HK-2 (cell line): Measurements from ENCODE around the gene MORF4L2.
"Not testable (repeated sequence)": the region's sequence is repeated elsewhere in the genome, so short reads cannot be mapped to it uniquely, and the experiment has no call there.

ENCODE experiments used
- DNase-seq: peaks from one replicate; pipeline ENCODE4 v3.0.0-alpha.2; 2018; ENCODE audit not compliant: unreplicated experiment

The MORF4L2 gene

DNA sequence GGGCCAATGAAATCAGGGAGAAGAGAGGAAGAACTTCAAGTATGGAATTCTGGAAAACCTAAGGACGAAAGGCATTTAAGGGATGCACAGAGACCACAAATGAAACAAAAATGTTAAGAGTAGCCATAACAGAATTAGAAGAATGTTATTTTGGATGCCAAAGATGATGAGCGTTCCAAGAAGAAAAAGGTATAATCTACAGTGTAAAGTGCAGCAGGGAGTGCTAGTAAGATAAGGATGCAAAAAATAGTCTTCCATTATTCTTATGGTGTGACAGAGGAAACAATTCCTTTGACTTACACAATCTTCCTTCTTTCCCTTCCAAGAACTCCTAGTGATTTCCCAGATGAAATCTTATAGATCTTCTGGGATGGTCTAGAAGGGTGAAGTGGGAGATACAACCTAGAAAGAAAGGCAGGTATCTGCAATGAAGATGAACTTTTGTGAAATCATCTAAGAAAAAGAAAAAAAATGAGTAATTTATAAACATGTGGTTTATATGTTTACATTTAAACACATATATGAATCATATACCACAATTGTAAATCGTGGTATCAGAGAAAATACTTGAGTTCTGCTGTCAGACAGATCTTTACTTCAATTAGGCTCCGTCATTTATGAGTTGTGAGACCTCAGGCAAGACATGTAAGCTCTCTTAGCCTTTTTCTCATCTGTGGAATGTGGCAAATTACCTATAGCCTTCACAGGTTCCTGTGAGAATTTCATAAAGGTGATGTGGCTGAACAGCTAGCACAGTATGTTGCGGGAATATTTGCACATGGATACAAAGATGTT lies 8.1 kb downstream of the MORF4L2 start:
- no peak for DNase-seq

DNA sequence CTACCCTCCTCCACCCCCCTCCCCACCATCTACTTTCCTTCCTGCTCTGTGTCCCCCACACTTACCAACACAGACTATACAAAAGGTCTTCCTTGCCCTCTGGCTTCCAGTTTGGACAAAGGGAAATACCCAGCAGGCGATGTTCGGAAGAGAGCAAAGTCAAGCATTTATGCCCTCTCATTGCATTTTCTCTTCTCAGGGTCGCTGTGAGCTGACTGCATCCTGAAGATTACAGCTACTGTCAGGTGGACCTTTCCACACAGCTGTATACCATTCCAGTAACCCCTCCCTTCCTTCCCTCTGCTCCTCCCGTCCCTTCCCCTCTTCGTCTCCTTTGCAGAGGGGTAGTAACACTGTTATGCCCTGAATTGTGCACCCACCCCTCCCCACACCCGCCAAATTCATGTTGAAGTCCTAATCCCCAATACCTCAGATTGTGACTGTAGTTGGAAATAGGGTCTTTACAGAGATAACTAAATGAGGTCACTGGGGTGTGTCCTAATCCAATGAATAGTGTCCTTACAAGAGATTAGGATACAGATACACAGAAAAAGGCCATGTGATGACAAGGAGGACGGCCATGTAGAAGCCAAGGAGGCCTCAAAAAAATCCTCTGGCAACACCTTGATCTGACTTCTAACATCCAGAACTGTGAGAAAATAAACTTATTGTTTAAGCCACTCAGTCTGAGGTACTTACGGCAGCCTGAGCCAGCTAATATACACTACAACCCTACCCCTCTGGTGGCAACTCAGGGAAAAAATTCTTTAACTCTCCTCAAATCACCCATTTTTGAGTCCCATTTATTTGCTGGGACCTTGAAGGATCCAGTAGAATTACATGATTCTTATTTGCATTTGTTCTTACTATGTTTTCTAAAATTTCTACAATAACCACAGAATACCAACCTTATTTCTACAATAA lies 11.7 kb downstream of the MORF4L2 start:
- DNase-seq, result no peak

DNA sequence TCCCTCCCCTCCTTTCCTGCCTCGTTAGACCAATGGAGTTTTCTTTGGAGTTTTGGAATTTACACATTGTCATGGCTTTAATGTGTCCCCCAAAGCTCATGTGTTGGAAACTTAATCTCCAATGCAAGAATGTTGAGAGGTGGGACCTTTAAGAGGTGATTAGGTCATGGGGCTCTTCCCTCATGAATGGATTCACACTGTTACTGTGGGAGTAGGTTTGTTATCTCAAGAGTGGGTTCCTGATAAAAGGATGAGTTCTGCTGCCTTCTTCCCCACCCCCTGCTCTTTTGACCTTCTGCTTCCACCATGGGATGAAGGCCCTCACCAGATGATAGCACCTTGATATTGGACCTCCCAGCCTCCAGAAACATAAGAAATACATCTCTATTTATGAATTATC lies 16.8 kb downstream of the MORF4L2 start:
- DNase-seq, result no peak

DNA sequence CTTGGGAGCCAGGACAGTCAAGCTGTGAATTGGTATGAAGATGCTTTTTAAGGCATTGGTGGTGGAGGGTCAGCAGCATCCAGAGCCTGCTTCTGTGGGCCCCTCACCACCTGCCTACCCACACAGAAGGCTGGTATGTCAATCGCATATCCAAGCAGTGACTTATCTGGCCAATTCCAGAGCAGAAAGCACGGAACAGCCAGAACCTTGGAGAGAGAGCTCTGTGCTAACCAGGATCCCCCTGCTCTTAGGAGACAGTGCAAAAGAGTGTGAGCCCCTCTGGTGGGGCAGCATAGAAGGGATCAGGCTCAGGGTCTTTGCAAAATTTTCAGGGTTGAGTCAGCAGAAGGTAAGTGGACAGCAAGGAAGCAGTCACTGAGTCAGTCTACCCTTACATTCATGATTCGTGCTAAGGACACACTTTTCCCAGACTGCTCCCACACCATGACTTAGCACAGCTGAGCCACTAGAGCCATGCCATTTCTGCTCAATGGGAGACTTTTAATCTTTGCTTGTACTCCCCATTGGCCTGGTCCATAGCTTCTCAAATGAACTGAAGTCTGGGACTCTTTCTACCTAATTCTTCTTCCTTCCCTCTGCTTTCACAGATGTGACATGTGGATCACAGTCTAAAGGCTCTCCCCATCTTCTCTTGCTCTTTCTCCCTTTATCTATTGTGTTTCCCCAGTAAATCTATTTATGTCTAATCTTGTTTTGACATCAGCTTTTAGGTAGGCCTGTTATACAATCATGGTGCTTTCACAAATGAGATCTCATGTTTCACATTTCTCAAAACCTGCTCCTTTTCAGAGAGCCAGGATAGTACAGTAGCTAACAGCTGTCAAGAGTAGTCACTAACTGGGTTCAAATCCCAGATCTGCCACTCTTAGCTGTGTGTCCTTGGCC lies 20.0 kb downstream of the MORF4L2 start:
- no peak for DNase-seq

DNA sequence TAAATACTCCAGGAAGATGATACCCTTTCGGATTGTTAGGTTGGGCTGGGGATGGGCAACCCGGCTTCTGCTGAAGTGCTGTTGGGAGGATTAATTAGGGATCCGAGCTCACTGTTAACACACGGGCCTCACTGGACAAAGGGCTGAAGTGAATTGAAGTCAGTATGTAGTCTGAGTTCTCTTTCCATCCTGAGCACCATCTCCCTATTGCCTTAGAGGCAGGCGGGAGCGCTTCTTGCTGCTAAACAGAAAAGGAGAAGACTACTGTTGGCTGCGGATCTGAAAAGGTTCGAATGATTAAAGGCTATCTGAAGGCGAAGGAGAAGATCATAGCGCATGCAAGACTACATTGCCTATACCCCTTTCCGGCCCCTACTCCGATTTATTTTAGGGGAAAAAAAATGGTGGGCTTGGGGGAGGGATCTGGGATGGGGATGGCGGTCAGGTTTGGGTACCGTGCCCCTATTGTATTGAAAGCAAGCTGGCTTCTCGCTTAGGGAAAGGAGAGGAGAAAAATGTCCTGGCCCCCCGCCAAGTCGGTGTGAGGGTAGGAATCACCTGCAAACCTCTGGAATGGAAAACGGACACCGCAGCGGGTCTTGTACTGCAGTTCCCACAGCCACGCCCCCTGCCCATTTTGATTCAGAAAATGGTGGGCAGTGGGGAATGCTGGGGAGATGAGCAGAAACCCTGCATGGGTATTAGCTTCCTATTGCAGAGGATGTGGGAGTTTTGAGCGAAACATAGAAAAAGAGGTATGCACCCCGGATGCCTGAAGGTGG lies 22.3 kb downstream of the MORF4L2 start:
- DNase-seq, result no peak

DNA sequence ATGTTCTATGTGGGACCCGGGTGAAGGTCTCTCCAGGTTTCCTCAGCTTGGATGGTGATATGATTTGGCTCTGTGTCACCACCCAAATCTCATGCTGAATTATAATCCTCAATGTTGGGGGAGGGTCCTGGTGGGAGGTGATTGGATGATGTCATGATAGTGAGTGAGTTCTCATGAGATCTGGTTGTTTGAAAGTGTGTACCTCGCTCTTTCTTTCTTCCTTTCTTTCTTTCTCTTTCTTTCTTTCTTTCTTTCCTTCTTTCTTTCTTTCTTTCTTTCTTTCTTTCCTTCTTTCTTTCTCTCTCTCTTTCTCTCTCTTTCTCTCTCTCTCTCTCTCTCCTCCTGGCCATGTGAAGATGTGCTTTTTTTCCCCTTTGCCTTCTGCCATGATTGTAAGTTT lies 27.0 kb downstream of the MORF4L2 start:
- not testable (repeated sequence) for DNase-seq

DNA sequence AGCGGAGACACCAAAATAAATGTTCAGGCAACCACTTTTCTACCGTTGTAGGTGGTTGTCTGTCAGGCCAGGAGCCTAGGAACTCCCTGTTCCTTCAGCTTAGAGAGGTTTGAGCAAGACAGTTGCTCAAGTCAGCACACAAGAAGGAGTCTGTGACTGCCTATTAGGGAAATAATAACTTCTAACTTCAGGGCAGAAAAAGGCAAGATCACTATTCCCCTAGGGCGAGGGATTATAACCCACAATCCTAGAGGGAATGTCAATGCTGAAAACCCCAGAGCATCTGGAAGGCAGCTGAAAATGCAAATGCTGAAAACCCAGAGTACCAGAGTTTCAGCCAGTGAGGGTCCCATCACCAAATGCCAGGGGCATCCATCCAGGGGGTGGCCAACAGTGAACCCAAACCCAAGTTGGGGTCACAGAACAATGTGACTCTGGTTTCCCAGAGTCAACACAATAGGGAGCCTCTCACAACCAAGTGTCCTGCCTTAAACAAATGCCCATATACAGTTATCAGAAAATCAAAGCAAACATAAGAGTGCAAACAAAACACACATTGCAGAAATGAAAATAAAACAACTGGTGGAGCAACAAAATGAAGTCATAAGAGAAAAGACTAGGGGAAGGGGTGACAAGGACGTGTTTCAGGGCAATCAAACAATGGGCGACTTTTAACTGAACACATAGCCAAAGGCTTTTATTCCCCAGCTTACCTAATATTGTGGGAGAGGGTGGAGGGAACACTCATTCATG lies 27.6 kb downstream of the MORF4L2 start:
- no peak for DNase-seq

DNA sequence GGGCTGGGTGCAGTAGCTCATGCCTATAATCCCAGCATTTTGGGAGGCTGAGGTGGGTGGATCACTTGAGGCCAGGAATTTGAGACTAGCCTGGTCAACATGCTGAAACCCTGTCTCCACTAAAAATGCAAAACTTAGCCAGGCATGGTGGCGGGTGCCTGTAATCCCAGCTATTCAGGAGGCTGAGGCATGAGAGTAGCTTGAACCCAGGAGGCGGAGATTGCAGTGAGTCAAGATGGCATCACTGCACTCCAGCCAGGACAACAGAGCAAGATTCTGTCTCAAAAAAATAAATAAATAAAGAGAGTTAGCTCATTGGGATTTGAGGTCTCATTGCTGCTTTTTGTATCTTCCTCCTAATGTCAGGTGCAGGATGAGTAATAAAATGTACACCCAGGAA lies 29.4 kb downstream of the MORF4L2 start:
- DNase-seq, result not testable (repeated sequence)

DNA sequence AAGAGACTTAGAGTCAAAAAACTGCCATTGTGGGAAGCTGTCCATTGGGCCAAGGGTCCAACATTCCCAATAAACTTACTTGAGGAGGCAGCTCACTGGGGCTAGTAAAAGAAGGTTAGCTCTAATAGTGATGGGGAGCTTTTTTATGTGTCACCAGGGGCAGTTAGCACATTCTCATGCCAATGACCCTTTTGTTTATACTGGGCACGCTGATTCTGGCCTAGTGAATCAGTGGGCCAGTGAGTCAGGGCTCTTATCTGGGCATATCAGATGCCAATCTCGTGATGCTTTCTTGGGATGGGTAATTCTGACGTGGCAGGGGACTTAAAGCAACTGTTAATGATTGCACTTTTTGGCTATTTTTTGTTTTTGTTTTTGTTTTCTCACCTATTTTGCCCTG lies 29.9 kb downstream of the MORF4L2 start:
- DNase-seq, result peak; percentile 56

DNA sequence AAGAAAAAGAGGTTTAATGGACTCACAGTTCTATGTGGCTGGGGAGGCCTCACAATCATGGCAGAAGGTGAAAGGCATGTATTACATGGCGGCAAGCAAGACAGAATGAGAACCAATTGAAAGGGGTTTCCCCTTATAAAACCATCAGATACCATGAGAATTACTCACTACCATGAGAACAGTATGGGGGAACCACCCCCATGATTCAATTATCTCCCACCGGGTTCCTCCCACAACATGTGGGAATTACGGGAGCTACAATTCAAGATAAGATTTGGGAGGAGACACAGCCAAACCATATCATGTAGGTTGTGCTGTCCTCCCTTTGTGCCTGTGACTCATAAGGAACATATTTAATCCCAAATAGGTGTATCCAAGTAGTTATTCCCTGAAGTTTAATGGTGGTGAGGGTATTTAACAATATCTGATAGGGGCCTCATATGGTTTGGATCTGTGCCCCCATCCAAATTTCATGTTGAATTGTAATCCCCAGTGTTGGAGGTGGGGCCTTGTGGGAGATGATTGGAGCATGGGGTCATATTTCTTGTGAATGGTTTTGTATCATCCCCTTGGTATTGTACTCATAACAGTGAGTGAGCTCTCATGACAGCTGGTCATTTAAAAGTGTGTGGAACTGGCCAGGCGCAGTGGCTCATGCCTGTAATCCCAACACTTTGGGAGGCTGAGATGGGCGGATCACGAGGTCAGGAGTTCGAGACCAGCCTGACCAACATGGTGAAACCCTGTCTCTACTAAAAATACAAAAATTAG lies 31.1 kb downstream of the MORF4L2 start:
- DNase-seq, result not testable (repeated sequence)

DNA sequence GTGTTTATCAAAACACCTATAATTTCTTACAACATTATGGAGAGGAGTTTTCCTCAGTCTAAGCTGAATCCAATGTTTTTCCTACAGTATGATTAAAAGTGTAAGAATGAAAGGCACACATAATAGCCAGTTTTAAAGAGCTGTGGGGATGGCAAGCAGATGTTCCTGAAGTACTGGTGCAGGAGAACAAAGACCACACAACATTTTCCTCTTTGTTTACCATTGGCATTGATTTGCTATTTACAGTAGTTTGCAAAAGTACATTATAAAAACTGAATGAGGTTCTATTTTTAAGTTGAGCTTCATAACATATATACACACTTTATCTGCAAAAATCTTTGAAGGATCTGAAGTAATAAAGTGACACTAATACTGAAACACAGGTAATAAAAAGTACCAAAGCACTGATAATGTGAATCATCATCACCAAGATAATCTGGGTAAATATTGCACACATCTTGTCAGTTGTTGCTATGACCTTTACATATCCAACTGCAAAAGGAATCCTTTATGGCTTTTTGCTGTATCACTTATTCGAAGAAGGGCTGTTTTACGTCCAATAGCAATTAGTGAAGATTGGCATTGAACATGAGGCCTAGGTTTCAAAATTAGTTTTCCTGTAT lies 35.2 kb downstream of the MORF4L2 start:
- no peak for DNase-seq

DNA sequence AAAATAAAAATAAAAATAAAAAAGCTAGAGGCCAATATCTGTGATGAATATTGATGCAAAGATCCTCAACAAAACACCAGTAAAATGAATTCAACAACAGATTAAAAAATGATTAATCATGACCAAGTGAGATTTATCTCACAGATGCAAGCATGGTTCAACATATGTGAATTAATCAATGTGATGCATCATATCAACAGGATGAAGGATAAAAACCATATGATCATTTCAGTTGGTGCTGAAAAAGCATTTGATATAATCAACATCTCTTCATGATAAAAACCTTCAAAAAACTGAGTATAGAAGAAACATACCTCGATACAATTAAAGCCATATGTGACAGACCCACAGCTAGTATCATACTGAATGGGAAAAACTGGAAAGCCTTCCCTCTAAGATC lies 38.9 kb downstream of the MORF4L2 start:
- no peak for DNase-seq

DNA sequence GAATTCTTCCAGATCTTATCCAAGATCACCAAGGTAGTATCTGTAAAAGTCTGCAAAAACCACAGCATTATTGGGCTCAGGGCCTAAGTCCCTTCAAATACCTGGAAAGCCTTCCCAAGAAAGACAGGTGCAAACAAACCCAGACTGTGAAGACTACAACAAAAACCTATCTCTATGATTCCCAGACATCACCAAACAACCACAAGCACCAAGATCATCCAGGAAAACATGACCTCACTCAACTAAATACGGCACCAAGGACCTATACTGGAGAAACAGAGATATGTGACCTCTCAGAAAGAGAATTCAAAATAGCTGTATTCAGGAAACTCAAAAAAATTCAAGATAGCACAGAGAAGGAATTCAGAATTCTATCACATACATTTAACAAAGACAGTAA lies 42.4 kb downstream of the MORF4L2 start:
- no peak for DNase-seq

DNA sequence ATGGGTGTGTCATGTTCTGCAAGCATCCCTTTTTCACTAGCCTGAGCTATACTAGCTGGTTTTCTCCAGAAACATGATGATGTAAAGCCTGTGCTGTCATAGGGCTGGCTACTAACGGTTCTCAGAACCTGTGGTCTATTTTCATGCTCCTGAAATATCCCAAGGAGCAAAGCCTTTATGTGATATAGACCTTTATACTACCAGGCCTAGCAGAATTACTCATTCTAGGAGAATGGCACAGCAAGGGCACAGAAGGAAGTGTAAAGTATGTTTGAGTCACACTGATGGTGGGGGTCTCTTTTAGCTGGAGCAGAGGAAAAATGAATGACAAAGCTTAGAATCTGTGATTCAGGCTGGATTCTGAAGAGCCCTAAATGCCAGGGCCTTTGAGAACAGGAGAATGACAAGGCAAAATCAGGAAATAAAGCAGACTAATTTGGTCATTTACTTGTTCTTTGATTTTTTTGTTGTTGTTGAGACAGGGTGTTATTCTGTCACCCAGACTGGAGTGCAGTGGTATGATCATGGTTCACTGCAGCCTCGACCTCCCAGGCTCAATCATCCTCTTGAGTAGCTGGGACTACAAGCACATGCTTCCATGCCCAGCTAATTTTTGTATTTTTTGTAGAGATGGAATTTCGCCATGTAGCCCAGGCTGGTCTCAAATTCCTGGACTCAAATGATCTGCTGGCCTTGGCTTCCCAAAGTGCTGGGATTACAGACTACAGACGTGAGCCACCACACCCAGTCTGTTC lies 45.9 kb downstream of the MORF4L2 start:
- DNase-seq, result no peak

DNA sequence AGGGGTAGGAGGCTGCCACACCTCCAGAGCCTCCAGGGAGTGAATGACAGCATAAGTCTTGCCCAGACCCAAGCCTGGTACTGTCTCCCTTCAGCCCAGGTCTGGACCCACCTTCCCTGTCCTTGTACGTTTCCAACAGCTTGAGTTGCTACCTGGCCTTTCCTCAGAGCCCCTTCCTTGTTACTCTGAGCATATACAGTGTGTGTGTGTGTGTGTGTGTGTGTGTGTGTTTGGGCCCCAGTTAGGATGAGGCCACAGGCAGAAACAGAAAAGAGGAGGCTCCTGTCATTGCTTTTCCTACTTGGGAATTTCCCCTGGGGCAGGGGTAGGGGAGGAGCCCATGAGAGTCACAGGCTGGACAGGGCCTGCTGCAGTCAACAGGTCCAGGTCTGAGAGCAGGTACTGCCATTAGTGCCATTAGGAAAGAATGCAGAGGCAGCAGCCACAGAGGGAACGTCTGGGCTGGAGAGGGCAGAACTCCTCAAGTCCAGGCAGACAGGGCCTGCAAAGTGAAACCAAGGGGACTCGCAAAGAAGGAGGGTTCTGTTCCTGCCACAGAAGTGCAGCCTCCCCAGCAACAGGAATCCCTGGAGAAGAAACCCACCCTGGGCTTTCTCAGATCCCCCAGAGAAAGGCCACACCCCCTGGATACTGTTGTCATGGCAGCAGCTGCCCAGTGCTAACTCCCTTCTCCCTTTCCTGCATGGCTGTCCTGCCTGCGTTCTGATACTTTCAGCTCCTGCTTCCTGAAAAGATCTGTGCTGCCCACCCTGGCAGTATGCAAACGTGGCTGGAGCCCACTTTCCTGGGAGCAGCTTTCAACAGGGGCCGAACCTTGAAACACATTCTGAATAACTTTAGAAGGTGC lies 47.8 kb downstream of the MORF4L2 start:
- DNase-seq, result not testable (repeated sequence)

DNA sequence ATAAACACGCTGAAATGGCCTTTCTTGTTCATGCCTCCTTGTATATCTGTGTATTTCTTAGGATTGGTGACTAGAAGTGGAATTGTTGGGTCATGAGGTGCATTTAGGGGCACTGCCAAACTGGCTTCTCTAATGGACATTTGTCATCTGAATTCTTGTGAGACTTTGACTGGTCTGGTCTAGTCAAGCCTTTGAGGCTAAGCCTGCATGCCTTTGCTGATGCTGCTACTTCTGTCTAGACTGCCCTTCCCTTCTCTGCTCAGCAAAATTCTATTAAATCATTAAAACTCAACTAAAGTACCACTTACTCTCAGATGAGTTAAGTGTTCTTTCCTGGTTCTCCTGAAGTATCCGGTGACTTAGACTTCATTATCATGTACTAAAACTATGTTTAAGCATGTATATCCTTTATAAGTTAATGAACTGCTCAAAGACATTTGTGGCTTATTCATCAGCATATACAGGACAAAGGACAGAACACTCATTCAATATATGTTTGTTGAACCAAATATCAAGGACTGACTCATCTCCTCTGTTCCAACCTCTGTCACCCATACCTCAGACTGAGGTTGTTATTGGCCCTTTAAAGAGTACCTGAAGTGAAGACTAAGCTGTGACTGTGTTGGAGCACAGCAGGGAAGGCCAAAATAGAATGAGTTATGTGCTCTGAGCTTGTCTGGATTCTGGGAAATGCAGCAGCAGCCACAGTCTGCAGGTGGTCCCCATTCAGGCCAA lies 48.7 kb downstream of the MORF4L2 start:
- DNase-seq, result no peak

DNA sequence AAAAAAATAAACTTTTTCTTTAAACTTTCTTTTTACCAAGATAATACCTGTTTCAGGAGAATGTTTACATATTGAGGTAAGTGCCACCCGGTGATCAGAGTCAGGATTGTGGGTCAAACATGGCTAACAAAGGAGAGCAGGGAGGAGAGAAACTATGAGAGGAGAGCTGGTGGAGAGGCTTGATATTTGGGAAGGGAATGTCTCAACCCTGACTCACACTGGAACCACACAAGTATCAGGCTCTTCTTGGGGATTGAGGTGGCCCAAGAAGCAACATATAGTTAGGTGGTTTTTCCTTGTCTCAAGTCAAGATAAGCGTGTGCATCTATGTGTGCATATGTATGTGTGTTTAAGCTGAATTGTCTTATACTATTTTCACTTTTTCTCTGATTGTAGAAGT lies 51.1 kb downstream of the MORF4L2 start:
- DNase-seq, result no peak
